HG02870 (cell line): Measurements from ENCODE around the gene FMR1.
A peak's percentile ranks its signal among the peaks of the same experiment; 100 is the strongest.

Source experiments
- ATAC-seq: cut with Tn5 transposase; IDR thresholded peaks from one replicate; pipeline ENCODE4 v1.9.1; 2021; ENCODE audit warnings: mild to moderate bottlenecking, moderate library complexity; ENCODE audit not compliant: unreplicated experiment

The FMR1 gene

DNA sequence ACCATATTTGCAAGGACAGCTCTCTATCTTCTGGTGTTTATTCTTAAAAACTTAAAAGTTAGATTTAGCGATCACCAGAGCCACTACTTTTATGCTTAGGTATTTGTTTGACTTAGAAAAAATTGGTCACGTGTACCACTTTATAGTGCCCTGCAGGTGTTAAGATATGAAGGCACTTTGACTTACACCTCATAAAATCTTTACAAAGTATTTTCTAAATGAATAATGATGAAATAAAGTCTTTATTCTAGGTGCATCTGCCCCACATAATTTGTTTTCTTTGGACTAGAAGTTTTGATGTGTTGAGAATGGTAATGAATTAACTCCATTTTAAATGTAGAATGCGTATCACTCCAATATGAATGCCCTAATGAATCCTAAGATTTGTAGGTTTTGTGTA, 2.9 kb downstream of the FMR1 start:
- ATAC-seq = no peak

DNA sequence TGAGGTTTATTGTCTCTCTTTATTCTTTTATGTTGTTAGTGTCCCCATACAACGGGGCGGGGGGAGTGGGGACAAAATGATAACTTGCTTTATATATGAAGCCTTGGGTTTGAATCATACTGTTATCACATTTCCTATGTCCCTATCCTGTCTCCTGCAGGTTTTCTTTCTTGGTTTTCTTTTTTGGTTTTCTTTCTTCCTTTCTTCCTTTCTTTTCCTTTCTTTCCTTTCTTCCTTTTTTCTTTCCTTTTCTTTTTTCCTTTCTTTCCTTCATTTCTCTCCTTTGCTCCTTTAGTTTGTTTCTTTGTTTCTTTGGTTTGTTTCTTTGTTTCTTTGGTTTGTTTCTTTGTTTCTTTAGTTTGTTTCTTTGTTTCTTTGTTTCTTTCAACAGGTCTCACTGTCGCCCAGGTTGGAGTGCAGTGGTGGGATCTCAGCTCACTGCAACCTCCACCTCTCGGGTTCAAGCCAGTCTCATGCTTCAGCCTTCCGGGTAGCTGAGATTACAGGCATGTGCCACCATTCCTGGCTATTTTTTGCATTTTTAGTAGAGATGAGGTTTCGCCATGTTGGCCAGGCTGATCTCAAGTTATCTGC, 4.8 kb downstream of the FMR1 start:
- ATAC-seq = no peak

- peak; percentile 88 for ATAC-seq
Measured at GRCh38 chrX:147917700-147918695, 6.3 kb downstream of the FMR1 start.

DNA sequence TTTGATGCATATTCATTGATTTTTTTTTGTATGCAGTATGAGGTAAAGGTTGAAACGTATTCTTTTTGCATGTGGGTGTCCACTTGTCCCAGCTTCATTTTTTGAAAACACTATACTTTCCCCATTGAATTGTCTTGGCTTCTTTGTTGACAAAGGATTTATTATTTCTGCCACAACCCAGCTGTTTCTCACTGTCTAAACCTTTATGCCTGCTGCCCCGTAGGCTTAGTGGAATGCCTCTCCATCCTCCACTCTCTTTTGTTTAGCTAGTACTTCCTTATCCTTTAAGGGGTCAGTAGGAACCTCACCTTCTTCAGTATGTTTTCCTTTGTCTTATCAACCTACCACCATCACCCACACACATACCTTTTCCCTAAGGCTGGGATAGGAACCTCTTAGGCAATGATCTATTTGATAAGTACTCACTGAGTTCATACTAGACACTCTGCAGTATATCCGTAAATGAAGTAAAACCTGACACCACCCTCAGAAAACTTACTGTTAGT, 8.5 kb downstream of the FMR1 start:
- ATAC-seq = no peak

GRCh38 chrX:147923605-147924004, 11.9 kb downstream of the FMR1 start:
- ATAC-seq = no peak

DNA sequence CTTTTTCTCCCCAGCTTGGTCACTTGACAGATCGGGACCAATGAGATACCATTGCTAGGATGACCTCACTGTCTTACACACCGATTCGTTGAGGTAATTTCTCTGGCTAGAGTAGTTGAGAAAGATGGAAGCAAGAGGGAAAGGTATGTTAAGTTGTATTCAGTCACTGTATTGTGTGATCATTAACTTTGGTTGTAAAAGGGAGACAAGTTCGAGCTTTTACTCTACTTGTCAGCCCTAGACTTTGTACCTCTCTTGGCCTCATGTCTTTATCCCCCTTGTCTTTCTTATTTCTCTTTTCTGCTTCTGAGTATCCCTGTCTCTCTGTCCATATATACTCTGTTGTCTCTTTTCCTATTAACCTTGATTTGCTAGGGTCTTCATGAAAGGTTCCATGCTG, 15.5 kb downstream of the FMR1 start:
- no peak for ATAC-seq

- no peak for ATAC-seq
Measured at GRCh38 chrX:147933815-147934214, 22.1 kb downstream of the FMR1 start.

GRCh38 chrX:147935156-147935758, 23.5 kb downstream of the FMR1 start:
- ATAC-seq = no peak

- no peak for ATAC-seq
Measured at GRCh38 chrX:147945286-147945685, 33.6 kb downstream of the FMR1 start.

DNA sequence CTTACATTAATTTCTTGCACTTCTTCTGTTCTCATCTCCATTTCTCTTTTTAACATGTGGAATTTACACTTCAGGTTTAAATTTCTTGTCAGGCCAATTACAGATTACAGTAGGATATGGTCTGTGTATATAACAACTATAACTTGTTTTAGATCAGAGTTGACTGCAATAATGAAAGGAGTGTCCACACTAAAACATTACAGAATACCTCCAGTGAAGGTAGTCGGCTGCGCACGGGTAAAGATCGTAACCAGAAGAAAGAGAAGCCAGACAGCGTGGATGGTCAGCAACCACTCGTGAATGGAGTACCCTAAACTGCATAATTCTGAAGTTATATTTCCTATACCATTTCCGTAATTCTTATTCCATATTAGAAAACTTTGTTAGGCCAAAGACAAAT, 36.8 kb downstream of the FMR1 start:
- no peak for ATAC-seq

GRCh38 chrX:147950352-147950751, 38.6 kb downstream of the FMR1 start:
- no peak for ATAC-seq

DNA sequence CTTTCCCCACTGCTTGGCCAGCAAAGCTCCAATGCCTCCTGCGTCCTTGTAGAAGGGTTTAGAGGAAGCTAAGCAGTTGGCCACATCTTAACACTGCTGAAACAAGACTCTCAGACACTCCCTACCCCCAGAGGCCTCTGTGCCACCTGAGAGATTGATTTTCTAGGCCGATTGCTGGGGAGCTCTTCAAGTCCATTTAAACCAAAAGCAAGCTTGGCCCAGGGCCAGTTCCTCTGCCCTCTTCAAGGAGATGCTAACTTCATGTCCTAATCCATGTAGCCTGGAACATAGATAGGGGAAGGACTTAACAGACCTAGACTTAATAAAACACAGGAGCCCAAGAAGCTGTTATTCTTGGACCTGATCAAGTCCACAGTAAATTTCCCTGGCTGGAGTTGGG, 42.3 kb downstream of the FMR1 start:
- no peak for ATAC-seq

GRCh38 chrX:147957291-147957690, 45.6 kb downstream of the FMR1 start:
- ATAC-seq = no peak

GRCh38 chrX:147958291-147958690, 46.6 kb downstream of the FMR1 start:
- ATAC-seq = no peak

GRCh38 chrX:147960722-147961121, 49.0 kb downstream of the FMR1 start:
- ATAC-seq = no peak

GRCh38 chrX:147962476-147962875, 50.8 kb downstream of the FMR1 start:
- ATAC-seq = no peak

- no peak for ATAC-seq
Measured at GRCh38 chrX:147978931-147979330, 67.2 kb downstream of the FMR1 start.

DNA sequence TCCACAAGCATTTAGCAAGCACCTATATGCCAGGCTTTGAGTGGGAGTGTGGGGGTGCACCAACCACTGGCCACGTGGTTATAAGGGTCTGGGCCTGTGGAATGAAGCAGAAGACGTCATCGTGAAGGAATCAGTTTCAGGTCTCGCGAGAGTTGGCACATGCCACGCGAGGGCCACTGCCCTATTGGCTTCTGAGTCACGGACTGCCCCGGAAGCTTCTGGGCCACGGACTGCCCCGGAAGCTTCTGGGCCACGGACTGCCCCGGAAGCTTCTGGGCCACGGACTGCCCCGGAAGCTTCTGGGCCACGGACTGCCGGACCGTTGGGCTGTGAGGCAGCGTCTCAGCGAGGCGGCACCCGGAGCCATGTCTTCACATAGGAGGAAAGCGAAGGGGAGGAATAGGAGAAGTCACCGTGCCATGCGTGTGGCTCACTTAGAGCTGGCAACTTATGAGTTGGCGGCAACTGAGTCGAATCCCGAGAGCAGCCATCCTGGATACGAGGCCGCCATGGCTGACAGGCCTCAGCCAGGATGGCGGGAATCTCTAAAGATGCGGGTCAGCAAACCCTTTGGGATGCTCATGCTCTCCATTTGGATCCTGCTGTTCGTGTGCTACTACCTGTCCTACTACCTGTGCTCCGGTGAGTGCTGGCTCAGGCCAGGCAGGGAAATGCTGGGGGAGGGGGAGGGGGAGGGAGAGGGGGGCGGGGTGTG, 69.5 kb downstream of the FMR1 start, which contains the start of gene FMR1NB:
Gene FMR1NB, plus strand, starts transcription at position 300 of the 715 bp plus-strand sequence. Its CDS starts 66 bp downstream, at position 366.
- no peak for ATAC-seq
